ENCODE measurements around the gene ERMN. TPM values are rescaled to one million over a fixed set of nuclear protein-coding genes. Genes with fewer than 3 reads are reported as not detected.

ERMN gene
- polyA plus RNA-seq, 1 donor (not counting 4 experiments of a cell fraction or from before 2014, with no cell fraction given): not detected

DNA sequence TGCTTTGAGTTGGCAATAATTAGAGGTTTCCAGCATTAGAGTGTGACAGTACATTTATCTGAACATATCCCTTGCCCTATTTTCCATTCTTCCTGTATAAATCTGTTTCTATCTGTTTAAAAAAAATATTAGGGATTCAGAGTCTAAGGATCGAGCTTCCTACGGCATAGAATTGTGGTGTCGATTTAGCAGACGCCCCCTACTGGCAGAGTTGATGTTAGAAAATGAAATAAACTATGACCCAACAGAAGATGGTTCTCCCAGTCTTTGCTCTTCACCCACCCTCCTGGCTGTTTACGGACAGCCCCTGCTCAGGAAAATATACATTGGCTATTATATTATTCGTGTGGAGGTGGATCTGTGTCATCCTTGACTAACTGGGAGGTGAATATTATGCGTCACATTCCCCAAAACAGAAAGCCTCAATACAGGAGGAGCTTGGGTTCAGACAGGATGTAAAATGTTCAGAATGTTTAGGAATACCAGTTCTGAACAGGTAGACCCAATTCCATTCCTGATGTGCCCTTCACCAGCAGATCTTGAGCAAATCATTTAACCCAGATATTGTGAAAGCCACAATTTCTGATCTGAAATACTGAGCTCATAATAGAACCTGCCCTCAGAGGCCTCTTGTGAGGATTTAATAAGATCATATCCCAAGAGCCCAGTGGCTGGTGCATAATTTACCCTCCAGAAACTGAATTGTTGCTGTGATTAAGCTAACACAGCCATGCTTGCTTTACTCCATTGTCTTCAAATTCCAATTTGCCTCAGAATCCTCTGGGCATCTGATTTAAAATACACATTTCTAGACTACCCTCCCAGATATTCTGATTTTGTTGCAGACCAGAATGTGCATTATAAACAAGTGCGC, 10.8 kb upstream of the ERMN start:
- Histone ChIP-seq H3K4me3 (ENCODE audit: control insufficient read depth in 2 of 3, extremely low read depth in 1 of 3, insufficient read depth in 2 of 3, low read depth in 1 of 3, low read length in 3 of 3) (no peak overlapping the region), H3K27me3 (ENCODE audit: control insufficient read depth, extremely low read depth, insufficient read depth, low read length) (no peaks in the 10 kb centered on the region), H3K9me1 (ENCODE audit: control insufficient read depth, extremely low read depth, insufficient read depth, low read length) (no peaks in the 10 kb centered on the region), H3K36me3 (ENCODE audit: control insufficient read depth in 2 of 2, extremely low read depth in 1 of 2, insufficient read depth in 2 of 2, low read length in 2 of 2) (no peaks in the 10 kb centered on the region), H3K9ac (ENCODE audit: control insufficient read depth, extremely low read depth, insufficient read depth, low read length) (no peak overlapping the region), H3K4me2 (ENCODE audit: control insufficient read depth, extremely low read depth, insufficient read depth, low read depth, low read length) (no peak overlapping the region), H3K4me1 (ENCODE audit: control insufficient read depth, extremely low read depth, insufficient read depth, low read length) (no peaks in the 10 kb centered on the region), H3K9me3 (ENCODE audit: control insufficient read depth, low read depth, low read length) (no peaks in the 10 kb centered on the region), H3K27ac (ENCODE audit: control insufficient read depth, insufficient read depth, low read length) (no peak overlapping the region), H2AFZ (ENCODE audit: control insufficient read depth, low read length) (peak overlapping the region; percentile 59), H3K79me2 (ENCODE audit: control insufficient read depth, insufficient read depth, low read length) (no peaks in the 10 kb centered on the region), H4K20me1 (ENCODE audit: control insufficient read depth, extremely low read depth, insufficient read depth, low read length) (no peaks in the 10 kb centered on the region)
- dilution Hi-C loops (cut with MboI; ENCODE audit: extremely low pct_ligation_motif_present, low sequenced_read_pairs): no loop called here
- no peak for FAIRE-seq
- TF ChIP-seq EZH2 (IDR thresholded peaks at IDR 0.05; ENCODE audit: low read length): no peak
- TF ChIP-seq, protein P1, sequence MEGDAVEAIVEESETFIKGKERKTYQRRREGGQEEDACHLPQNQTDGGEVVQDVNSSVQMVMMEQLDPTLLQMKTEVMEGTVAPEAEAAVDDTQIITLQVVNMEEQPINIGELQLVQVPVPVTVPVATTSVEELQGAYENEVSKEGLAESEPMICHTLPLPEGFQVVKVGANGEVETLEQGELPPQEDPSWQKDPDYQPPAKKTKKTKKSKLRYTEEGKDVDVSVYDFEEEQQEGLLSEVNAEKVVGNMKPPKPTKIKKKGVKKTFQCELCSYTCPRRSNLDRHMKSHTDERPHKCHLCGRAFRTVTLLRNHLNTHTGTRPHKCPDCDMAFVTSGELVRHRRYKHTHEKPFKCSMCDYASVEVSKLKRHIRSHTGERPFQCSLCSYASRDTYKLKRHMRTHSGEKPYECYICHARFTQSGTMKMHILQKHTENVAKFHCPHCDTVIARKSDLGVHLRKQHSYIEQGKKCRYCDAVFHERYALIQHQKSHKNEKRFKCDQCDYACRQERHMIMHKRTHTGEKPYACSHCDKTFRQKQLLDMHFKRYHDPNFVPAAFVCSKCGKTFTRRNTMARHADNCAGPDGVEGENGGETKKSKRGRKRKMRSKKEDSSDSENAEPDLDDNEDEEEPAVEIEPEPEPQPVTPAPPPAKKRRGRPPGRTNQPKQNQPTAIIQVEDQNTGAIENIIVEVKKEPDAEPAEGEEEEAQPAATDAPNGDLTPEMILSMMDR (optimal IDR thresholded peaks at IDR 0.05 in 1 of 3, IDR thresholded peaks at IDR 0.05 in 1 of 3, conservative IDR thresholded peaks at IDR 0.05 in 1 of 3; ENCODE audit: extremely low read depth in 1 of 3, insufficient read depth in 2 of 3, low read length in 3 of 3): peak; percentile 61 to 74 (median 66)
- no peak for DNase-seq (ENCODE audit: low read depth, low spot score)

DNA sequence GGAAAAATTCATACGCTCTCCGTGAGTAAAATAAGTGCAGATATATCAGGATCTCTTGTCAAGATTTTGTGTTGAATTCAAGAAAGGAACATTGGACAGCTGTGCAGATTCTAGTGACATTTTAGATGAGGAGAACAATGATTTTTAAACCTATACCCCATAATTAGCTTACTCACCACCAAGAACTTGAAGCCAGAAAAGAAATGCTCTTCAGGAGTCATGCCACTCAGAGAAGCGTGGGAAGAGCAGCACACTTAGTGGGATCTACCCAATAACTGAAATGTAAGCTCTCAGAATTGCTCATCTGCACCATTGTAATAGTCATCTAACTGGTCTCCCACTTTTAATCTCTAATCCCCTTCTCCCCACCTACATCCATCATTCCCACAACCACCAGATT, 9.2 kb upstream of the ERMN start:
- Histone ChIP-seq H3K9me3 (ENCODE audit: control insufficient read depth, low read depth, low read length) (no peaks in the 10 kb centered on the region), H3K36me3 (ENCODE audit: control insufficient read depth in 2 of 2, extremely low read depth in 1 of 2, insufficient read depth in 2 of 2, low read length in 2 of 2) (no peaks in the 10 kb centered on the region), H4K20me1 (ENCODE audit: control insufficient read depth, extremely low read depth, insufficient read depth, low read length) (no peaks in the 10 kb centered on the region), H3K27ac (ENCODE audit: control insufficient read depth, insufficient read depth, low read length) (no peak overlapping the region), H2AFZ (ENCODE audit: control insufficient read depth, low read length) (no peak overlapping the region), H3K27me3 (ENCODE audit: control insufficient read depth, extremely low read depth, insufficient read depth, low read length) (no peaks in the 10 kb centered on the region), H3K4me3 (ENCODE audit: control insufficient read depth in 2 of 3, extremely low read depth in 1 of 3, insufficient read depth in 2 of 3, low read depth in 1 of 3, low read length in 3 of 3) (no peak overlapping the region), H3K9ac (ENCODE audit: control insufficient read depth, extremely low read depth, insufficient read depth, low read length) (no peak overlapping the region), H3K79me2 (ENCODE audit: control insufficient read depth, insufficient read depth, low read length) (no peaks in the 10 kb centered on the region), H3K9me1 (ENCODE audit: control insufficient read depth, extremely low read depth, insufficient read depth, low read length) (no peaks in the 10 kb centered on the region), H3K4me1 (ENCODE audit: control insufficient read depth, extremely low read depth, insufficient read depth, low read length) (no peaks in the 10 kb centered on the region), H3K4me2 (ENCODE audit: control insufficient read depth, extremely low read depth, insufficient read depth, low read depth, low read length) (no peak overlapping the region)
- DNase-seq (ENCODE audit: low read depth, low spot score) (no peak), FAIRE-seq (no peak)
- dilution Hi-C loops (cut with MboI; ENCODE audit: extremely low pct_ligation_motif_present, low sequenced_read_pairs): no loop called here
- TF ChIP-seq, protein P1 (optimal IDR thresholded peaks at IDR 0.05 in 1 of 3, IDR thresholded peaks at IDR 0.05 in 1 of 3, conservative IDR thresholded peaks at IDR 0.05 in 1 of 3; ENCODE audit: extremely low read depth in 1 of 3, insufficient read depth in 2 of 3, low read length in 3 of 3): no peak
- no peak for TF ChIP-seq EZH2 (IDR thresholded peaks at IDR 0.05; ENCODE audit: low read length)

Data from keratinocyte (primary cell).